Activated T-cell treated with anti-CD3 and anti-CD28 coated beads, Interleukin-2, amount 50 U/mL, for 72 hours (primary cell): Measurements from ENCODE around the gene CFAP73. TPM values are rescaled to one million over a fixed set of nuclear protein-coding genes. Genes with fewer than 3 reads are reported as not detected.

Experiments used
- ATAC-seq, 2 donors: fragments of 150-1000 bp; cut with Tn5 transposase; replicated peaks in 1 of 2; 2 replicates each; pipeline ENCODE4 v1.10.0; 2021; ENCODE audit warnings: moderate library complexity in 2 of 2, mild to moderate bottlenecking in 1 of 2
- DNase-seq, 2 donors: peaks; one replicate each; pipeline ENCODE4 v3.0.0; 2021 to 2022; ENCODE audit warnings: mixed read lengths in 1 of 2
- H3K27ac Mint-ChIP-seq: one replicate; pipeline ENCODE4 v1.8.0; 2022; ENCODE audit warnings: mild to moderate bottlenecking, moderate library complexity, mixed read lengths
- H3K27me3 Mint-ChIP-seq: one replicate; pipeline ENCODE4 v1.8.0; 2022; ENCODE audit warnings: low read depth, mixed read lengths
- H3K36me3 Mint-ChIP-seq, 2 donors: one replicate each; pipeline ENCODE4 v1.8.0; 2022; ENCODE audit warnings: mixed read lengths in 2 of 2, mild to moderate bottlenecking in 1 of 2; ENCODE audit not compliant: insufficient read depth in 2 of 2
- H3K4me1 Mint-ChIP-seq: one replicate; pipeline ENCODE4 v1.8.0; 2022; ENCODE audit warnings: low read depth, mixed read lengths
- H3K4me3 Mint-ChIP-seq, 2 donors: one replicate each; pipeline ENCODE4 v1.8.0; 2022; ENCODE audit warnings: mild to moderate bottlenecking in 2 of 2, mixed read lengths in 2 of 2, moderate library complexity in 2 of 2
- H3K9me3 Mint-ChIP-seq, 2 donors: one replicate each; pipeline ENCODE4 v1.8.0; 2022; ENCODE audit warnings: mixed read lengths in 2 of 2
- total RNA-seq, 2 donors: library from RNA; stranded (reverse); gene quantifications; one replicate each; pipeline ENCODE4 v1.2.3, GENCODE V29; 2022

CFAP73 gene
- total RNA-seq, 2 donors from 2014 or later, result 2.0 to 2.1 TPM

- DNase-seq (no peak), ATAC-seq (no peak)
- Mint-ChIP-seq H3K9me3 (no peaks in the 10 kb centered on the region), H3K27me3 (no peaks in the 10 kb centered on the region), H3K4me1 (no peaks in the 10 kb centered on the region), H3K27ac (no peak overlapping the region), H3K4me3 (no peak overlapping the region), H3K36me3 (peaks cover 5 to 34% of the 10 kb centered on the region in 2 donors)
Measured at GRCh38 chr12:113167868-113168267, 18.3 kb downstream of the CFAP73 start.

GRCh38 chr12:113169697-113170096 is 20.2 kb downstream of the CFAP73 start:
- peaks cover 4% of the 10 kb centered on the region for H3K4me1 Mint-ChIP-seq
- no peak overlapping the region for H3K4me3 Mint-ChIP-seq
- H3K27ac Mint-ChIP-seq, result no peak overlapping the region
- H3K27me3 Mint-ChIP-seq, result no peaks in the 10 kb centered on the region
- no peaks in the 10 kb centered on the region for H3K9me3 Mint-ChIP-seq
- no peak for ATAC-seq
- peaks cover 10 to 39% of the 10 kb centered on the region in 2 donors for H3K36me3 Mint-ChIP-seq
- no peak for DNase-seq

- ATAC-seq, result no peak
- Mint-ChIP-seq H3K4me3 (no peak overlapping the region), H3K9me3 (no peaks in the 10 kb centered on the region), H3K27me3 (no peaks in the 10 kb centered on the region), H3K36me3 (peaks cover 10 to 39% of the 10 kb centered on the region in 2 donors), H3K4me1 (peaks cover 5% of the 10 kb centered on the region), H3K27ac (no peak overlapping the region)
- no peak for DNase-seq
Measured at GRCh38 chr12:113170457-113170856, 20.9 kb downstream of the CFAP73 start.

- H3K4me1 Mint-ChIP-seq, result peaks cover 5% of the 10 kb centered on the region
- H3K4me3 Mint-ChIP-seq, result no peak overlapping the region
- H3K9me3 Mint-ChIP-seq, result no peaks in the 10 kb centered on the region
- H3K27me3 Mint-ChIP-seq, result no peaks in the 10 kb centered on the region
- peaks cover 10 to 38% of the 10 kb centered on the region in 2 donors for H3K36me3 Mint-ChIP-seq
- ATAC-seq (no peak), DNase-seq (no peak)
- no peak overlapping the region for H3K27ac Mint-ChIP-seq
Measured at GRCh38 chr12:113170926-113171325, 21.4 kb downstream of the CFAP73 start.

- H3K9me3 Mint-ChIP-seq, result no peaks in the 10 kb centered on the region
- H3K27ac Mint-ChIP-seq, result no peak overlapping the region
- ATAC-seq (no peak), DNase-seq (no peak)
- H3K36me3 Mint-ChIP-seq, result peaks cover 10 to 41% of the 10 kb centered on the region in 2 donors
- H3K4me1 Mint-ChIP-seq, result peaks cover 5% of the 10 kb centered on the region
- no peak overlapping the region for H3K4me3 Mint-ChIP-seq
- H3K27me3 Mint-ChIP-seq, result no peaks in the 10 kb centered on the region
Measured at GRCh38 chr12:113171543-113171942, 22.0 kb downstream of the CFAP73 start.

GRCh38 chr12:113172185-113172584 is 22.7 kb downstream of the CFAP73 start:
- Mint-ChIP-seq H3K9me3 (no peaks in the 10 kb centered on the region), H3K36me3 (peaks cover 15 to 42% of the 10 kb centered on the region in 2 donors), H3K27ac (no peak overlapping the region), H3K4me1 (peaks cover 5% of the 10 kb centered on the region), H3K4me3 (no peak overlapping the region), H3K27me3 (no peaks in the 10 kb centered on the region)
- DNase-seq (no peak), ATAC-seq (no peak)

- ATAC-seq (no peak), DNase-seq (no peak)
- peaks cover 16 to 47% of the 10 kb centered on the region in 2 donors for H3K36me3 Mint-ChIP-seq
Measured at GRCh38 chr12:113173081-113173698, 23.7 kb downstream of the CFAP73 start.

GRCh38 chr12:113174461-113175384 is 25.2 kb downstream of the CFAP73 start:
- peak overlapping the region; percentile 6 for H3K27ac Mint-ChIP-seq
- no peak overlapping the region for H3K4me3 Mint-ChIP-seq
- H3K36me3 Mint-ChIP-seq, result peaks cover 16 to 52% of the 10 kb centered on the region in 2 donors
- H3K9me3 Mint-ChIP-seq, result peaks cover 0 to 1% of the 10 kb centered on the region in 2 donors
- H3K4me1 Mint-ChIP-seq, result peaks cover 5% of the 10 kb centered on the region
- peak; percentile 83 for ATAC-seq
- peak; percentile 83 to 85 for DNase-seq
- no peaks in the 10 kb centered on the region for H3K27me3 Mint-ChIP-seq

More at GRCh38 chr12:113173081-113173698, 23.7 kb downstream of the CFAP73 start:
- H3K4me1 Mint-ChIP-seq, result peaks cover 5% of the 10 kb centered on the region
- H3K4me3 Mint-ChIP-seq, result no peak overlapping the region
- H3K9me3 Mint-ChIP-seq, result peaks cover 0 to 1% of the 10 kb centered on the region in 2 donors
- H3K27me3 Mint-ChIP-seq, result no peaks in the 10 kb centered on the region
- H3K27ac Mint-ChIP-seq, result no peak overlapping the region

GRCh38 chr12:113179023-113179422 is 29.5 kb downstream of the CFAP73 start:
- Mint-ChIP-seq H3K9me3 (peaks cover 0 to 1% of the 10 kb centered on the region in 2 donors), H3K27ac (no peak overlapping the region), H3K4me3 (no peak overlapping the region), H3K27me3 (no peaks in the 10 kb centered on the region), H3K36me3 (peaks cover 9 to 26% of the 10 kb centered on the region in 2 donors), H3K4me1 (peaks cover 18% of the 10 kb centered on the region)
- DNase-seq (no peak), ATAC-seq (no peak)

- H3K4me1 Mint-ChIP-seq, result peaks cover 20% of the 10 kb centered on the region
- H3K9me3 Mint-ChIP-seq, result peaks cover 0 to 1% of the 10 kb centered on the region in 2 donors
- H3K27ac Mint-ChIP-seq, result no peak overlapping the region
- no peaks in the 10 kb centered on the region for H3K27me3 Mint-ChIP-seq
- H3K36me3 Mint-ChIP-seq, result peaks cover 7 to 24% of the 10 kb centered on the region in 2 donors
- ATAC-seq, result no peak
- H3K4me3 Mint-ChIP-seq, result no peak overlapping the region
- no peak for DNase-seq
Measured at GRCh38 chr12:113180333-113180732, 30.8 kb downstream of the CFAP73 start.

GRCh38 chr12:113181975-113182374 is 32.5 kb downstream of the CFAP73 start:
- Mint-ChIP-seq H3K36me3 (peaks cover 4 to 16% of the 10 kb centered on the region in 2 donors), H3K9me3 (peaks cover 0 to 1% of the 10 kb centered on the region in 2 donors), H3K27me3 (no peaks in the 10 kb centered on the region), H3K27ac (peak overlapping the region; percentile 54), H3K4me1 (peaks cover 30% of the 10 kb centered on the region), H3K4me3 (no peak overlapping the region)
- ATAC-seq (no peak), DNase-seq (no peak)

GRCh38 chr12:113183030-113183589 is 33.6 kb downstream of the CFAP73 start:
- peaks cover 38% of the 10 kb centered on the region for H3K4me1 Mint-ChIP-seq
- peaks cover 2 to 16% of the 10 kb centered on the region in 2 donors for H3K36me3 Mint-ChIP-seq
- H3K4me3 Mint-ChIP-seq, result peak overlapping the region; percentile 82 to 92
- ATAC-seq, result no peak
- H3K27ac Mint-ChIP-seq, result peak overlapping the region; percentile 34
- no peak for DNase-seq
- H3K9me3 Mint-ChIP-seq, result no peaks in the 10 kb centered on the region
- no peaks in the 10 kb centered on the region for H3K27me3 Mint-ChIP-seq
